ENCODE results near the gene APRT. TPM values are rescaled to one million over a fixed set of nuclear protein-coding genes. Genes with fewer than 3 reads are reported as not detected.

The APRT gene
- total RNA-seq, 2 donors from 2014 or later: 200 to 230 TPM

GRCh38 chr16:88809068-88809675, 2.6 kb downstream of the APRT start:
- H3K4me1 ChIP-seq (ENCODE audit: control insufficient read depth, insufficient read depth, low read length): peaks cover 11% of the 10 kb centered on the region
- TF ChIP-seq, protein P1, sequence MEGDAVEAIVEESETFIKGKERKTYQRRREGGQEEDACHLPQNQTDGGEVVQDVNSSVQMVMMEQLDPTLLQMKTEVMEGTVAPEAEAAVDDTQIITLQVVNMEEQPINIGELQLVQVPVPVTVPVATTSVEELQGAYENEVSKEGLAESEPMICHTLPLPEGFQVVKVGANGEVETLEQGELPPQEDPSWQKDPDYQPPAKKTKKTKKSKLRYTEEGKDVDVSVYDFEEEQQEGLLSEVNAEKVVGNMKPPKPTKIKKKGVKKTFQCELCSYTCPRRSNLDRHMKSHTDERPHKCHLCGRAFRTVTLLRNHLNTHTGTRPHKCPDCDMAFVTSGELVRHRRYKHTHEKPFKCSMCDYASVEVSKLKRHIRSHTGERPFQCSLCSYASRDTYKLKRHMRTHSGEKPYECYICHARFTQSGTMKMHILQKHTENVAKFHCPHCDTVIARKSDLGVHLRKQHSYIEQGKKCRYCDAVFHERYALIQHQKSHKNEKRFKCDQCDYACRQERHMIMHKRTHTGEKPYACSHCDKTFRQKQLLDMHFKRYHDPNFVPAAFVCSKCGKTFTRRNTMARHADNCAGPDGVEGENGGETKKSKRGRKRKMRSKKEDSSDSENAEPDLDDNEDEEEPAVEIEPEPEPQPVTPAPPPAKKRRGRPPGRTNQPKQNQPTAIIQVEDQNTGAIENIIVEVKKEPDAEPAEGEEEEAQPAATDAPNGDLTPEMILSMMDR (conservative IDR thresholded peaks at IDR 0.05): no peak
- Mint-ChIP-seq H3K9me3 (no peaks in the 10 kb centered on the region), H3K27ac (no peak overlapping the region), H3K36me3 (ENCODE audit: low read depth) (peaks cover 27% of the 10 kb centered on the region), H3K4me1 (peaks cover 5% of the 10 kb centered on the region), H3K4me3 (no peak overlapping the region), H3K27me3 (ENCODE audit: insufficient read depth) (no peaks in the 10 kb centered on the region)
- no peak overlapping the region for H3K4me3 ChIP-seq (ENCODE audit: low read length)
- no peaks in the 10 kb centered on the region for H3K9me3 ChIP-seq (ENCODE audit: control insufficient read depth, low read length)
- no peak overlapping the region for H3K27ac ChIP-seq (ENCODE audit: low read depth, low read length)
- no peak for DNase-seq
- H3K9ac ChIP-seq (ENCODE audit: extremely low read depth, low read length, poor library complexity, severe bottlenecking): no peak overlapping the region
- 84 to 93% methylated on average over 6 to 10 of the region's 10 CpGs for WGBS, 2 experiments (ENCODE audit: insufficient coverage in 1 of 2, insufficient read length in 1 of 2)
- H3K36me3 ChIP-seq (ENCODE audit: control insufficient read depth, insufficient read depth, low read length): peaks cover 28% of the 10 kb centered on the region
- no peaks in the 10 kb centered on the region for H3K27me3 ChIP-seq (ENCODE audit: control insufficient read depth, insufficient read depth, low read length, poor library complexity, severe bottlenecking)

DNA sequence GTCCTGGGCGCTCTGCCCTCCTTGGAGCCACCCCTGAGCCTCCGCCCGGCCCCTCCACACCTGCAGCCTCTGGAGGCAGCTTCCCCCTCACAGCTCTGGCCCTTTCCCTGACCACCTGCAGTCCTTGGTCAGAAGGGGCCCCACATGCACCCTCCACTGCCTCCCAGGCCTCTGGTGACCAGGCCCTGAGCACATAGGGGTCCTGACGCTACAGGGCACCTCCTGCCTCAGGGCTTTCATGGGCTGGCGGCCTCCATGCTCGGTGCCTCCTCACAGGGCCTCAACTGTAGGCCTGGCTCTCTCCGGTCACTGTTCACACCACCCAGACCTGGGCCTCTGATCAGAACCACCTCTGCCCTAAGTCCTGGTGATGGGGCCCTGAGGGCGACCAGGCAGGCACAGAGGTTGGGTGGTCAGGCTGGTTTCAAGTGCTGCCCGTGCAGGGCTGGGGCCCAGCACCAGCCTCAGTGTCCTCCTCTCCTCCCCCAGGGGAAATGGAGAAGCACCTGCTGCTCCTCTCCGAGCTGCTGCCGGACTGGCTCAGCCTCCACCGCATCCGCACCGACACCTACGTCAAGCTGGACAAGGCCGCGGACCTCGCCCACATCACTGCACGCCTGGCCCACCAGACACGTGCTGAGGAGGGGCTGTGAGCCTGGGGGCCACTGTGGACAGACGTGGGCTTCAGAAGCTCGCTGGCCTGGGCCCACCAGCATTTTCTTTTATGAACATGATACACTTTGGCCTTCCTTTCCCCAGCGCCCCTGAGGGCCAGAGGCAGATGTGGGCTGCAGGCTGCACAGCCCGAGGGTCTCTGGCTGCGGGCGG, 3.9 kb downstream of the APRT start:
- H3K4me3 ChIP-seq (ENCODE audit: low read length): no peak overlapping the region
- no peak overlapping the region for H3K27ac Mint-ChIP-seq
- peaks cover 28% of the 10 kb centered on the region for H3K36me3 ChIP-seq (ENCODE audit: control insufficient read depth, insufficient read depth, low read length)
- H3K4me1 ChIP-seq (ENCODE audit: control insufficient read depth, insufficient read depth, low read length): peaks cover 11% of the 10 kb centered on the region
- no peak overlapping the region for H3K27ac ChIP-seq (ENCODE audit: low read depth, low read length)
- peaks cover 27% of the 10 kb centered on the region for H3K36me3 Mint-ChIP-seq (ENCODE audit: low read depth)
- no peak overlapping the region for H3K4me3 Mint-ChIP-seq
- TF ChIP-seq, protein P1 (conservative IDR thresholded peaks at IDR 0.05): no peak
- no peaks in the 10 kb centered on the region for H3K4me1 Mint-ChIP-seq
- H3K9ac ChIP-seq (ENCODE audit: extremely low read depth, low read length, poor library complexity, severe bottlenecking): no peak overlapping the region
- H3K9me3 ChIP-seq (ENCODE audit: control insufficient read depth, low read length): no peaks in the 10 kb centered on the region
- no peak for DNase-seq
- H3K27me3 Mint-ChIP-seq (ENCODE audit: insufficient read depth): no peaks in the 10 kb centered on the region
- no peaks in the 10 kb centered on the region for H3K27me3 ChIP-seq (ENCODE audit: control insufficient read depth, insufficient read depth, low read length, poor library complexity, severe bottlenecking)
- no peaks in the 10 kb centered on the region for H3K9me3 Mint-ChIP-seq
- WGBS, 2 experiments (ENCODE audit: insufficient coverage in 1 of 2, insufficient read length in 1 of 2): 90 to 96% methylated on average over 16 to 26 of the region's 26 CpGs

GRCh38 chr16:88807142-88807625, 4.5 kb downstream of the APRT start:
- 93 to 99% methylated on average over 16 to 24 of the region's 24 CpGs for WGBS, 2 experiments (ENCODE audit: insufficient coverage in 1 of 2, insufficient read length in 1 of 2)
- Mint-ChIP-seq H3K27ac (no peak overlapping the region), H3K4me1 (no peaks in the 10 kb centered on the region), H3K4me3 (no peak overlapping the region), H3K36me3 (ENCODE audit: low read depth) (peaks cover 27% of the 10 kb centered on the region), H3K27me3 (ENCODE audit: insufficient read depth) (no peaks in the 10 kb centered on the region), H3K9me3 (no peaks in the 10 kb centered on the region)
- TF ChIP-seq, protein P1 (conservative IDR thresholded peaks at IDR 0.05): no peak
- H3K36me3 ChIP-seq (ENCODE audit: control insufficient read depth, insufficient read depth, low read length): peaks cover 28% of the 10 kb centered on the region
- peaks cover 11% of the 10 kb centered on the region for H3K4me1 ChIP-seq (ENCODE audit: control insufficient read depth, insufficient read depth, low read length)
- H3K27ac ChIP-seq (ENCODE audit: low read depth, low read length): no peak overlapping the region
- H3K9me3 ChIP-seq (ENCODE audit: control insufficient read depth, low read length): no peaks in the 10 kb centered on the region
- H3K9ac ChIP-seq (ENCODE audit: extremely low read depth, low read length, poor library complexity, severe bottlenecking): no peak overlapping the region
- H3K27me3 ChIP-seq (ENCODE audit: control insufficient read depth, insufficient read depth, low read length, poor library complexity, severe bottlenecking): no peaks in the 10 kb centered on the region
- no peak for DNase-seq
- no peak overlapping the region for H3K4me3 ChIP-seq (ENCODE audit: low read length)

Data from endodermal cell (in vitro differentiated cells).